ENCODE results near the gene STAT5A. TPM values are rescaled to one million over a fixed set of nuclear protein-coding genes. Genes with fewer than 3 reads are reported as not detected.

STAT5A gene
- total RNA-seq, 1 experiment from 2014 or later: 6.6 TPM

- TF ChIP-seq, protein P1, sequence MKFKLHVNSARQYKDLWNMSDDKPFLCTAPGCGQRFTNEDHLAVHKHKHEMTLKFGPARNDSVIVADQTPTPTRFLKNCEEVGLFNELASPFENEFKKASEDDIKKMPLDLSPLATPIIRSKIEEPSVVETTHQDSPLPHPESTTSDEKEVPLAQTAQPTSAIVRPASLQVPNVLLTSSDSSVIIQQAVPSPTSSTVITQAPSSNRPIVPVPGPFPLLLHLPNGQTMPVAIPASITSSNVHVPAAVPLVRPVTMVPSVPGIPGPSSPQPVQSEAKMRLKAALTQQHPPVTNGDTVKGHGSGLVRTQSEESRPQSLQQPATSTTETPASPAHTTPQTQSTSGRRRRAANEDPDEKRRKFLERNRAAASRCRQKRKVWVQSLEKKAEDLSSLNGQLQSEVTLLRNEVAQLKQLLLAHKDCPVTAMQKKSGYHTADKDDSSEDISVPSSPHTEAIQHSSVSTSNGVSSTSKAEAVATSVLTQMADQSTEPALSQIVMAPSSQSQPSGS (CRISPR knock-in tag; IDR thresholded peaks at IDR 0.05; ENCODE audit: borderline replicate concordance, low read depth): no peak
- TF ChIP-seq ZNF396 (CRISPR knock-in tag; IDR thresholded peaks at IDR 0.05; ENCODE audit: borderline replicate concordance): no peak
- TF ChIP-seq, protein P2, sequence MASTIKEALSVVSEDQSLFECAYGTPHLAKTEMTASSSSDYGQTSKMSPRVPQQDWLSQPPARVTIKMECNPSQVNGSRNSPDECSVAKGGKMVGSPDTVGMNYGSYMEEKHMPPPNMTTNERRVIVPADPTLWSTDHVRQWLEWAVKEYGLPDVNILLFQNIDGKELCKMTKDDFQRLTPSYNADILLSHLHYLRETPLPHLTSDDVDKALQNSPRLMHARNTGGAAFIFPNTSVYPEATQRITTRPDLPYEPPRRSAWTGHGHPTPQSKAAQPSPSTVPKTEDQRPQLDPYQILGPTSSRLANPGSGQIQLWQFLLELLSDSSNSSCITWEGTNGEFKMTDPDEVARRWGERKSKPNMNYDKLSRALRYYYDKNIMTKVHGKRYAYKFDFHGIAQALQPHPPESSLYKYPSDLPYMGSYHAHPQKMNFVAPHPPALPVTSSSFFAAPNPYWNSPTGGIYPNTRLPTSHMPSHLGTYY (CRISPR knock-in tag; IDR thresholded peaks at IDR 0.05): no peak
- no peak for TF ChIP-seq CBFB (CRISPR knock-in tag; IDR thresholded peaks at IDR 0.05; ENCODE audit: low read depth)
- TF ChIP-seq JAZF1 (CRISPR knock-in tag; IDR thresholded peaks at IDR 0.05): no peak
- TF ChIP-seq TEAD4 (CRISPR knock-in tag; IDR thresholded peaks at IDR 0.05): no peak
Measured at GRCh38 chr17:42247734-42248133, 40.6 kb upstream of the STAT5A start (continued).

DNA sequence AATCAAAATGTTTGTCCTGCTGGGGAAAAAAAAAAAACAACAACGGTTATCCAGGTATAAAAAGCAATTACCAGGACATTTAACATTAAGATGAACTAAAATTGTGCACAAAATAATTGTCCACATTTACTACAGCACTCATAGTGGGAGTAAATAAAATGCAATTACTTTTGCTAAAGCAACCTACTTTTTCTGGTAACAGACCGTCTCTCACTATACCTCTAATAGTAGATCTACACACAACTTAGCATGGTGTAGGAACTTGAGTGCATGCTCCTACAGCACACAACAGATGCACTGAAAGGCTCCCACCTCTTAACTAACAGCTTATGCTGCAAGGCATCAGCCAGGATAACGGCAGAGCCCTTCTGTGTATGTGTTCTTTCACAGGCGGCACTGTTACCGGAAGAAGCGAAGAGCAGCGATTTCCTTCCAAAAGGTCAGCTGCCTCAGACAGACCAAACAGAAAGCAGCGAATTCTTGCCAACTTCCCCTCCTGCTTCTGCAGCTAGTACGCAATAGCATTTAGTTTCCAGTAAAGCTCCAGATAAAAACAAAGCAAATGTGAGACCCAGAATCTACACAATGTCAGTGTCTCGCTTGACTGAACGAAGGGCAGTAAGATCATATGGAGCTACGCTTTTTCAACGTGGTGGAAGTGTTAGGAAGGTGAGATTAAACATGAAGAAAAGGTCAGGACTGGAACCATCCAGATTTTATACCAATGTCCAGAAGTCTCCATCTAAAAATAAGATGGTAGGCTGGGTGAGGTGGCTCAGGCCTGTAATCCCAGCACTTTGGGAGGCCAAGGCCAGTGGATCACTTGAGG lies 39.7 kb upstream of the STAT5A start:
- ATAC-seq (no peak), DNase-seq (ENCODE audit: low spot score) (no peak)
- Mint-ChIP-seq H3K27ac (peak overlapping the region; percentile 14), H3K4me3 (no peak overlapping the region), H3K4me1 (peaks cover 26% of the 10 kb centered on the region), H3K36me3 (no peaks in the 10 kb centered on the region), H3K9me3 (no peaks in the 10 kb centered on the region), H3K27me3 (ENCODE audit: low read depth) (no peaks in the 10 kb centered on the region)
- POLR2A ChIA-PET: interaction anchor here (0.6 to 0.7 kb wide), 2 partner anchors 20 to 312 kb away, joined by 3 to 4 read pairs; no protein-coding TSS in a partner anchor
- no peak for TF ChIP-seq CREM (CRISPR knock-in tag; IDR thresholded peaks at IDR 0.05)
- no peak for TF ChIP-seq NR1H2 (CRISPR knock-in tag; IDR thresholded peaks at IDR 0.05)
- peak; percentile 67; the same call in 1 of the 2 replicates for TF ChIP-seq GABPB1 (CRISPR knock-in tag; IDR thresholded peaks at IDR 0.05)
- TF ChIP-seq MAX (CRISPR knock-in tag; IDR thresholded peaks at IDR 0.05): no peak
- CTCF ChIA-PET: interaction anchor here (0.6 to 3.0 kb wide), 8 partner anchors 9 to 269 kb away, joined by 3 to 25 read pairs (median 4); no protein-coding TSS in a partner anchor

- ChIA-PET POLR2A (interaction anchor here (0.7 kb wide), 1 partner anchor 173 kb away, joined by 3 read pairs; no protein-coding TSS in a partner anchor), CTCF (interaction anchor here (0.7 to 3.2 kb wide), 3 partner anchors 19 to 104 kb away, joined by 4 to 38 read pairs (median 4); no protein-coding TSS in a partner anchor)
- Mint-ChIP-seq H3K4me3 (no peak overlapping the region), H3K27me3 (ENCODE audit: low read depth) (no peaks in the 10 kb centered on the region), H3K27ac (peak overlapping the region; percentile 7), H3K4me1 (peaks cover 27% of the 10 kb centered on the region), H3K36me3 (no peaks in the 10 kb centered on the region), H3K9me3 (no peaks in the 10 kb centered on the region)
- DNase-seq (ENCODE audit: low spot score): no peak
- ATAC-seq: no peak
- TF ChIP-seq KAT7 (CRISPR knock-in tag; IDR thresholded peaks at IDR 0.05; ENCODE audit: borderline replicate concordance): no peak
- no peak for TF ChIP-seq NR3C1 (CRISPR knock-in tag; conservative IDR thresholded peaks at IDR 0.05; ENCODE audit: low read depth)
- TF ChIP-seq ZNF423 (CRISPR knock-in tag; IDR thresholded peaks at IDR 0.05): no peak
- no peak for TF ChIP-seq ZBTB21 (CRISPR knock-in tag; IDR thresholded peaks at IDR 0.05; ENCODE audit: borderline replicate concordance)
- TF ChIP-seq, protein P3, sequence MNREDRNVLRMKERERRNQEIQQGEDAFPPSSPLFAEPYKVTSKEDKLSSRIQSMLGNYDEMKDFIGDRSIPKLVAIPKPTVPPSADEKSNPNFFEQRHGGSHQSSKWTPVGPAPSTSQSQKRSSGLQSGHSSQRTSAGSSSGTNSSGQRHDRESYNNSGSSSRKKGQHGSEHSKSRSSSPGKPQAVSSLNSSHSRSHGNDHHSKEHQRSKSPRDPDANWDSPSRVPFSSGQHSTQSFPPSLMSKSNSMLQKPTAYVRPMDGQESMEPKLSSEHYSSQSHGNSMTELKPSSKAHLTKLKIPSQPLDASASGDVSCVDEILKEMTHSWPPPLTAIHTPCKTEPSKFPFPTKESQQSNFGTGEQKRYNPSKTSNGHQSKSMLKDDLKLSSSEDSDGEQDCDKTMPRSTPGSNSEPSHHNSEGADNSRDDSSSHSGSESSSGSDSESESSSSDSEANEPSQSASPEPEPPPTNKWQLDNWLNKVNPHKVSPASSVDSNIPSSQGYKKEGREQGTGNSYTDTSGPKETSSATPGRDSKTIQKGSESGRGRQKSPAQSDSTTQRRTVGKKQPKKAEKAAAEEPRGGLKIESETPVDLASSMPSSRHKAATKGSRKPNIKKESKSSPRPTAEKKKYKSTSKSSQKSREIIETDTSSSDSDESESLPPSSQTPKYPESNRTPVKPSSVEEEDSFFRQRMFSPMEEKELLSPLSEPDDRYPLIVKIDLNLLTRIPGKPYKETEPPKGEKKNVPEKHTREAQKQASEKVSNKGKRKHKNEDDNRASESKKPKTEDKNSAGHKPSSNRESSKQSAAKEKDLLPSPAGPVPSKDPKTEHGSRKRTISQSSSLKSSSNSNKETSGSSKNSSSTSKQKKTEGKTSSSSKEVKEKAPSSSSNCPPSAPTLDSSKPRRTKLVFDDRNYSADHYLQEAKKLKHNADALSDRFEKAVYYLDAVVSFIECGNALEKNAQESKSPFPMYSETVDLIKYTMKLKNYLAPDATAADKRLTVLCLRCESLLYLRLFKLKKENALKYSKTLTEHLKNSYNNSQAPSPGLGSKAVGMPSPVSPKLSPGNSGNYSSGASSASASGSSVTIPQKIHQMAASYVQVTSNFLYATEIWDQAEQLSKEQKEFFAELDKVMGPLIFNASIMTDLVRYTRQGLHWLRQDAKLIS (CRISPR knock-in tag; IDR thresholded peaks at IDR 0.05; ENCODE audit: borderline replicate concordance): no peak
- TF ChIP-seq NFE2L1 (CRISPR knock-in tag; IDR thresholded peaks at IDR 0.05): no peak
- TF ChIP-seq ZNF671 (CRISPR knock-in tag; IDR thresholded peaks at IDR 0.05): no peak
- TF ChIP-seq JUN (CRISPR knock-in tag; IDR thresholded peaks at IDR 0.05): no peak
- no peak for TF ChIP-seq ATF3 (CRISPR knock-in tag; conservative IDR thresholded peaks at IDR 0.05)
- TF ChIP-seq ZNF121 (CRISPR knock-in tag; IDR thresholded peaks at IDR 0.05): no peak
- no peak for TF ChIP-seq ELF4 (CRISPR knock-in tag; IDR thresholded peaks at IDR 0.05; ENCODE audit: low read depth)
- no peak for TF ChIP-seq STAT6 (CRISPR knock-in tag; conservative IDR thresholded peaks at IDR 0.05; ENCODE audit: low read depth)
Measured at GRCh38 chr17:42249681-42250446, 38.4 kb upstream of the STAT5A start.

Data from WTC11 (cell line).